T-helper 2 cell treated with Interferon-gamma antibody and Interleukin-4, amounts not matched to agents 5 μg/mL and 100 μg/mL, for 36 hours (primary cell): ENCODE data around the gene SCLT1.

Experiments
- DNase-seq: peaks from one replicate; pipeline ENCODE4 v3.0.0; 2021; ENCODE audit warnings: low spot score
- H3K27ac Mint-ChIP-seq: one replicate; pipeline ENCODE4 v1.8.0; 2021; ENCODE audit warnings: mild to moderate bottlenecking, mixed read lengths
- H3K27me3 Mint-ChIP-seq: one replicate; pipeline ENCODE4 v1.8.0; 2021; ENCODE audit warnings: low read depth, mixed read lengths
- H3K36me3 Mint-ChIP-seq: one replicate; pipeline ENCODE4 v1.8.0; 2021; ENCODE audit warnings: low read depth, mixed read lengths
- H3K4me1 Mint-ChIP-seq: one replicate; pipeline ENCODE4 v1.8.0; 2021; ENCODE audit warnings: low read depth, mixed read lengths
- H3K4me3 Mint-ChIP-seq: one replicate; pipeline ENCODE4 v1.8.0; 2022; ENCODE audit warnings: mild to moderate bottlenecking, moderate library complexity, mixed read lengths
- H3K9me3 Mint-ChIP-seq: one replicate; pipeline ENCODE4 v1.8.0; 2021; ENCODE audit warnings: mixed read lengths

Gene SCLT1

GRCh38 chr4:128961405-128961804 is 131.9 kb downstream of the SCLT1 start:
- peaks cover 22% of the 10 kb centered on the region for H3K36me3 Mint-ChIP-seq

GRCh38 chr4:128958194-128958593 is 135.1 kb downstream of the SCLT1 start:
- H3K36me3 Mint-ChIP-seq = peaks cover 24% of the 10 kb centered on the region
- no peak overlapping the region for H3K27ac Mint-ChIP-seq

More at GRCh38 chr4:128961405-128961804, 131.9 kb downstream of the SCLT1 start:
- no peak for DNase-seq
- Mint-ChIP-seq H3K27me3 (no peaks in the 10 kb centered on the region), H3K9me3 (no peaks in the 10 kb centered on the region), H3K27ac (no peak overlapping the region), H3K4me1 (peaks cover 12% of the 10 kb centered on the region), H3K4me3 (no peak overlapping the region)

DNA sequence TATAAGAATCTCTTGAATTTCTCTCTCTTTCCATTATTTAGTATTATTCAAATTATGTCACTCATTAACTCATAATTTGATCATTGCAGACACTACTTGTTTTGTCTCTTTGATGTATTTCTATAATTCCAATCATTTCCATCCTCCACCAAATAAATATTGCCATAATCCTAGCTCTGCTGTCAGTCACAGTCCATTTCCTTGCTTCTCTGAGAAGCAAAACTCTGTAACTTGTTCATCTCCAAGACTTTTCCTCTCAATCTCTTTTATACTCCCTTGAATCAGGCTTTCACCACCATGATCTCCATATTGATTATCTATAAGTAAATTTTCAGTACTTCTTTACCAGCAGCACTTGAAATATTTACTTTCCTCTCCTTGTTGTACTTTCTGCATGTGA is 135.9 kb downstream of the SCLT1 start:
- Mint-ChIP-seq H3K36me3 (peaks cover 24% of the 10 kb centered on the region), H3K27ac (no peak overlapping the region), H3K4me1 (peaks cover 10% of the 10 kb centered on the region), H3K27me3 (no peaks in the 10 kb centered on the region), H3K4me3 (no peak overlapping the region), H3K9me3 (no peaks in the 10 kb centered on the region)
- DNase-seq = no peak

More at GRCh38 chr4:128958194-128958593, 135.1 kb downstream of the SCLT1 start:
- DNase-seq = no peak
- H3K4me3 Mint-ChIP-seq = no peak overlapping the region
- no peaks in the 10 kb centered on the region for H3K27me3 Mint-ChIP-seq
- no peaks in the 10 kb centered on the region for H3K9me3 Mint-ChIP-seq
- peaks cover 12% of the 10 kb centered on the region for H3K4me1 Mint-ChIP-seq

GRCh38 chr4:128955751-128956150 is 137.6 kb downstream of the SCLT1 start:
- DNase-seq = no peak
- Mint-ChIP-seq H3K27ac (no peak overlapping the region), H3K4me1 (peaks cover 1% of the 10 kb centered on the region), H3K4me3 (no peak overlapping the region), H3K9me3 (no peaks in the 10 kb centered on the region), H3K27me3 (no peaks in the 10 kb centered on the region), H3K36me3 (peaks cover 24% of the 10 kb centered on the region)

DNA sequence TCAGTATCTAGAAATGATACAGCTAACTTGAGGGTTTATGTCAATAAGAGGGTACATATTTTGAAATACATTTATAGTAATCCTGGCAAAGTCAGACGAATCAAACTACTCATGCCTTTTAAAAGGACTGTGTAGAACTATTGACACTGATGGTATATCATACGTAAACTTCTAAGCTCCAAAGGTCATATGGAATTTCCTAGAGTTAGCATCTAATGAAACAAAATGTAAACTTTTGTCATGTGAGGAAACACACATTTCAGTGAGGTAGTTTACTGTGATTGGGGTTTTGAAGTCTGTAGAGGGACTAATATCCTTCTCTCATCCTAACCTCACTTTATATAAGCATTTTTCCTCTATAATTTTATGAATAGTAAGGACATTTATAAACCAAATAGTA is 138.4 kb downstream of the SCLT1 start:
- no peak for DNase-seq
- Mint-ChIP-seq H3K27me3 (no peaks in the 10 kb centered on the region), H3K4me3 (no peak overlapping the region), H3K9me3 (no peaks in the 10 kb centered on the region), H3K4me1 (peaks cover 1% of the 10 kb centered on the region), H3K27ac (no peak overlapping the region), H3K36me3 (peaks cover 24% of the 10 kb centered on the region)

- Mint-ChIP-seq H3K27ac (no peak overlapping the region), H3K36me3 (peaks cover 17% of the 10 kb centered on the region), H3K27me3 (no peaks in the 10 kb centered on the region), H3K9me3 (no peaks in the 10 kb centered on the region), H3K4me1 (no peaks in the 10 kb centered on the region), H3K4me3 (no peak overlapping the region)
- DNase-seq = no peak
Measured at GRCh38 chr4:128951316-128951715, 142.0 kb downstream of the SCLT1 start.

- no peak for DNase-seq
- Mint-ChIP-seq H3K9me3 (no peaks in the 10 kb centered on the region), H3K36me3 (peaks cover 16% of the 10 kb centered on the region), H3K27ac (no peak overlapping the region), H3K27me3 (no peaks in the 10 kb centered on the region), H3K4me3 (no peak overlapping the region), H3K4me1 (no peaks in the 10 kb centered on the region)
Measured at GRCh38 chr4:128950796-128951195, 142.5 kb downstream of the SCLT1 start.

- Mint-ChIP-seq H3K9me3 (peaks cover 6% of the 10 kb centered on the region), H3K4me1 (no peaks in the 10 kb centered on the region), H3K27me3 (no peaks in the 10 kb centered on the region), H3K4me3 (no peak overlapping the region), H3K27ac (no peak overlapping the region), H3K36me3 (peaks cover 37% of the 10 kb centered on the region)
- no peak for DNase-seq
Measured at GRCh38 chr4:128946916-128947315, 146.4 kb downstream of the SCLT1 start.

DNA sequence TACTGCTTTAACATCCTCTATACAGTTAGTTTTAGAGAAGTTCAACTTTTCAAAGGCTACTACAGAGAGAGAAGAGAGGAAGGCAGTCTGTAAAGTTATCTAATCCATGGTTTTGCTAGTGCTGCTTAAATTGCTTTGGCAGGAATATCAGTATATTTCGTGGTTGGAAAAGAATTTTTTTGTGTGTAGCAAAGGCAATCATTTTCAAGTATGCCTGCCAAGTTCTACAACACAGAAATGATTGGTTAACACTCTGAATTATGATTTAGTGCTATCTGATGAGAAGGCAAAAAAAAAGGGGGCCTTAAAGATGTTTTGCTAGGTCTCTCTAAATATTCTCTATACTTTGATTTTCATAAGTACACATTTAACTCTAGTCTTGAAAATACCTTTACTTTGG is 150.7 kb downstream of the SCLT1 start:
- peaks cover 49% of the 10 kb centered on the region for H3K36me3 Mint-ChIP-seq
- H3K27ac Mint-ChIP-seq = no peak overlapping the region
- no peaks in the 10 kb centered on the region for H3K4me1 Mint-ChIP-seq
- H3K27me3 Mint-ChIP-seq = no peaks in the 10 kb centered on the region
- peaks cover 11% of the 10 kb centered on the region for H3K9me3 Mint-ChIP-seq
- H3K4me3 Mint-ChIP-seq = no peak overlapping the region
- no peak for DNase-seq

DNA sequence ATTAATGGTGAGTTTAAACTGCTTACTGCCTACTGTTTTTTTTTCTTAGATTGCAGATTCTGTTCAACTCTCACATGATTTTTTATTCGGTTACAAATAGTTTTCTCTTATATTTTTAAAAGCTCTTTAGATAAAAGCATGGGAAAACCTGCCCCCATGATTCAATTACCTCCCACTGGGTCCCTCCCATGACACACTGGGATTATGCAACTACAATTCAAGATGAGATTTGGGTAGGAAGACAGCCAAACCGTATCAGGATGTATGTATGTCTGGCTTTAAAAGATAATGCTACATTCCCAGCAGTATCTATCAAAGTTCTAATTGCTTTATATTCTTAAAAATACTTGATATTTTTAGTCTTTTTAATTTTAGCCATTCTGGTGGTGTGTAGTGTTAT is 152.4 kb downstream of the SCLT1 start:
- no peak for DNase-seq

GRCh38 chr4:128930051-128930450 is 163.3 kb downstream of the SCLT1 start:
- no peak overlapping the region for H3K27ac Mint-ChIP-seq
- H3K4me3 Mint-ChIP-seq = no peak overlapping the region
- H3K27me3 Mint-ChIP-seq = no peaks in the 10 kb centered on the region
- H3K9me3 Mint-ChIP-seq = peaks cover 7% of the 10 kb centered on the region
- DNase-seq = no peak
- H3K4me1 Mint-ChIP-seq = peaks cover 3% of the 10 kb centered on the region
- H3K36me3 Mint-ChIP-seq = peaks cover 23% of the 10 kb centered on the region

More for the DNA sequence above, 152.4 kb downstream of the SCLT1 start:
- H3K4me3 Mint-ChIP-seq = no peak overlapping the region
- H3K4me1 Mint-ChIP-seq = no peaks in the 10 kb centered on the region
- peaks cover 51% of the 10 kb centered on the region for H3K36me3 Mint-ChIP-seq
- no peak overlapping the region for H3K27ac Mint-ChIP-seq
- no peaks in the 10 kb centered on the region for H3K27me3 Mint-ChIP-seq
- peaks cover 11% of the 10 kb centered on the region for H3K9me3 Mint-ChIP-seq

DNA sequence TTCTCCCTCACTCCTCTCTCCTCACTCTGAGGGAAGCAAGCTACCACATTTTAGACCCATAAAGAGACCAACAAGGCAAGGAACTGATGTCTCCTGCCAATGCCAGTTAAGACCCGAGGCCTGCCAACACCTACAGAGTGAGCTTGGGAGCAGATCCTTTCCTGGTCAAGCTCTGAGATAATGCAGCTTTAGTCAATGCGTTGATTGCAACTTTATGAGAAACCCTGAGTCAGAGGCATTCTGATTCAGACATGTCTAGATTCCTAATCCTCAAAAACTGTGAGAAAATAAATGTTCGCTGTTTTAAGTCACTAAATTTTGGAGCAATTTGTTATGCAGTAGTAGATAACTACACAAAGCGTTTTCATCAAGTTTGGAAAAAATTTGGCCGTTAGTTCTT is 168.4 kb downstream of the SCLT1 start:
- H3K4me3 Mint-ChIP-seq = no peak overlapping the region
- no peak for DNase-seq
- H3K36me3 Mint-ChIP-seq = peaks cover 28% of the 10 kb centered on the region
- H3K4me1 Mint-ChIP-seq = peaks cover 13% of the 10 kb centered on the region
- H3K27me3 Mint-ChIP-seq = no peaks in the 10 kb centered on the region
- H3K27ac Mint-ChIP-seq = no peak overlapping the region
- peaks cover 7% of the 10 kb centered on the region for H3K9me3 Mint-ChIP-seq

DNA sequence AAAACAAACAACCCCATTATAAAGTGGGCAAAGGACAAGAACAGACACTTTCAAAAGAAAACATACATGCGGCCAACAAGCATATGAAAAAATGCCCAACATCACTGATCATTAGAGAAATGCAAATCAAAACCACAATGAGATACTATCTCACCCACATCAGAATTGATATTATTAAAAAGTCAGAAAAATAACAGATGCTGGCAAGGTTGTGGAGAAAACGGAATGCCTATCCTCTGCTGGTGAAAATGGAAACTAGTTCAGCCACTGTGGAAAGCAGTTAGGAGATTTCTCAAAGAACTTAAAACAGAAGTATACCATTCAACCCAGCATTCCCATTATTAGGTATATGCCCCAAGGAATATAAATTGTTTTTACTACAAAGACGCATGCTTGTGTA is 171.4 kb downstream of the SCLT1 start:
- Mint-ChIP-seq H3K36me3 (peaks cover 33% of the 10 kb centered on the region), H3K27me3 (no peaks in the 10 kb centered on the region), H3K4me1 (peaks cover 34% of the 10 kb centered on the region), H3K9me3 (peaks cover 7% of the 10 kb centered on the region), H3K27ac (no peak overlapping the region), H3K4me3 (no peak overlapping the region)
- no peak for DNase-seq

DNA sequence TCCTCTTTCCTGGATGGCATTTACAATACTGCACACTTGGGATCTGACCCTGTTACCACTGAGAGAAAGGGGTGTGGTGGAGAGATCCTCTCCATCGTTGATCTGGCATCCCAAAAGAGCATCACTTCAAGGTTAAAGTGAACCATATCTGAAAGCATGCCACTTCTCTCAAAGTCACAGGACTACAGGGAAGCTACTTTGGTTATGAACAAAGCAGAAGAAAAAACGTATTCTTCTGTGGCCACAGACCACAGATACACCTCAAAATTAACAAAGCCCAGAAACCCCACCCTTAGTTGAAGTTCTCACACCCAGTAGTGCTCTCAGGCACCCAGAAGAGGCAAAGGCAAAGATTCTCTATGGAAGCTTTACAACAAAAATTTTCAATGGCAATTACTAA is 175.6 kb downstream of the SCLT1 start:
- H3K27me3 Mint-ChIP-seq = no peaks in the 10 kb centered on the region
- no peaks in the 10 kb centered on the region for H3K9me3 Mint-ChIP-seq
- H3K36me3 Mint-ChIP-seq = peaks cover 19% of the 10 kb centered on the region
- DNase-seq = peak; percentile 5
- peak overlapping the region; percentile 9 for H3K27ac Mint-ChIP-seq
- H3K4me3 Mint-ChIP-seq = peak overlapping the region; percentile 5
- peaks cover 34% of the 10 kb centered on the region for H3K4me1 Mint-ChIP-seq

GRCh38 chr4:128916832-128917231 is 176.5 kb downstream of the SCLT1 start:
- no peak overlapping the region for H3K27ac Mint-ChIP-seq
- H3K4me1 Mint-ChIP-seq = peaks cover 34% of the 10 kb centered on the region
- H3K9me3 Mint-ChIP-seq = no peaks in the 10 kb centered on the region
- no peaks in the 10 kb centered on the region for H3K27me3 Mint-ChIP-seq
- DNase-seq = no peak
- H3K4me3 Mint-ChIP-seq = no peak overlapping the region
- H3K36me3 Mint-ChIP-seq = peaks cover 16% of the 10 kb centered on the region
